ENCODE measurements around the gene TEN1.
"Not testable (repeated sequence)": the region's sequence is repeated elsewhere in the genome, so short reads cannot be mapped to it uniquely, and the experiment has no call there.

Gene TEN1

DNA sequence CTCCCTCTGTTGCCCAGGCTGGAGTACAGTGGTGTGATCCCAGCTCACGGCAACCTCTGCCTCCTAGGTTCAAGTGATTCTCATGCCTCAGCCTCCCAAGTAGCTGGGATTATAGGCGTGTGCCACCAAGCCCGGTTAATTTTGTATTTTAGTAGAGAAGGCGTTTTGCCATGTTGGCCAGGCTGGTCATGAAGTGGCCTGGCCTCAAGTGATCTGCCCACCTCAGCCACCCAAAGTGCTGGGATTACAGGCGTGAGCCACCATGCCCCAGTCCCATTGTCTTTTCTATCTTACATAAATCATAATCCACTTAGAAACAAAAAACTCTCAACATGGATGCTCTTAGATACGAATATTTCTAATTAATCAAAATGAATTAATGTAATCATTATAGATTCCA is 3.9 kb upstream of the TEN1 start:
- peaks cover 9 to 25% (median 13%) of the 10 kb centered on the region in 5 donors for H3K36me3 ChIP-seq (ENCODE audit: control insufficient read depth in 5 of 5, insufficient read depth in 5 of 5, low read length in 5 of 5)
- not testable (repeated sequence) for H3K9me3 ChIP-seq (ENCODE audit: control insufficient read depth in 5 of 5, low read length in 5 of 5); H3K4me3 ChIP-seq (ENCODE audit: low read depth in 1 of 5, low read length in 5 of 5); H3K27me3 ChIP-seq (ENCODE audit: control insufficient read depth in 5 of 5, insufficient read depth in 4 of 5, low read length in 5 of 5)
- H3K9ac ChIP-seq (ENCODE audit: low read length in 5 of 5): peak overlapping the region in 1 of 5 donors; percentile 78
- H3K27ac ChIP-seq (ENCODE audit: low read depth, low read length): peak overlapping the region; percentile 79
- peaks cover 1 to 52% (median 37%) of the 10 kb centered on the region in 5 donors for H3K4me1 ChIP-seq (ENCODE audit: control insufficient read depth in 5 of 5, insufficient read depth in 5 of 5, low read length in 5 of 5)

DNA sequence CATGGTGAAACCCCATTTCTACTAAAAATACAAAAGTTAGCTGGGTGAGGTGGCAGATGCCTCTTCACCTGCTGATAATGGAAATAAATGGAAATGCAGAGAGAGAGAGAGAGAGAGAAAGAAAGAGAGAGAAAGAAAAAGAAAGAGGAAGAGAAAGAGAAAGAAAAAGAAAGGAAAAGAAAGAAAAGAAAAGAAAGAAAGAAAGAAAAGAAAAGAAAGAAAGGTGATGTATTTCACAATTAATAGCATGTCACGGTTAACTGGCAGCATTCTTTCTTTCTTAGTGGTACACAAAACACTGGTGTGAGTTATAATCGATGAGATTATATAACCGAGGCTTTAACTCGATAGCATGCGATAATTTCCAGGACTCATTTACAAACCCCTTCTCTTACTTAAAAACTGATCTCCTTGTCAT is 3.3 kb upstream of the TEN1 start:
- Histone ChIP-seq H3K36me3 (ENCODE audit: control insufficient read depth in 5 of 5, insufficient read depth in 5 of 5, low read length in 5 of 5) (peaks cover 4 to 25% (median 13%) of the 10 kb centered on the region in 5 donors), H3K9ac (ENCODE audit: low read length in 5 of 5) (peak overlapping the region; percentile 2 to 78 (median 64)), H3K27ac (ENCODE audit: low read depth, low read length) (peak overlapping the region; percentile 79), H3K27me3 (ENCODE audit: control insufficient read depth in 5 of 5, insufficient read depth in 4 of 5, low read length in 5 of 5) (no peaks in the 10 kb centered on the region), H3K4me3 (ENCODE audit: low read depth in 1 of 5, low read length in 5 of 5) (peak overlapping the region; percentile 1 to 49 (median 23)), H3K9me3 (ENCODE audit: control insufficient read depth in 5 of 5, low read length in 5 of 5) (no peaks in the 10 kb centered on the region), H3K4me1 (ENCODE audit: control insufficient read depth in 5 of 5, insufficient read depth in 5 of 5, low read length in 5 of 5) (peaks cover 1 to 55% (median 39%) of the 10 kb centered on the region in 5 donors)

DNA sequence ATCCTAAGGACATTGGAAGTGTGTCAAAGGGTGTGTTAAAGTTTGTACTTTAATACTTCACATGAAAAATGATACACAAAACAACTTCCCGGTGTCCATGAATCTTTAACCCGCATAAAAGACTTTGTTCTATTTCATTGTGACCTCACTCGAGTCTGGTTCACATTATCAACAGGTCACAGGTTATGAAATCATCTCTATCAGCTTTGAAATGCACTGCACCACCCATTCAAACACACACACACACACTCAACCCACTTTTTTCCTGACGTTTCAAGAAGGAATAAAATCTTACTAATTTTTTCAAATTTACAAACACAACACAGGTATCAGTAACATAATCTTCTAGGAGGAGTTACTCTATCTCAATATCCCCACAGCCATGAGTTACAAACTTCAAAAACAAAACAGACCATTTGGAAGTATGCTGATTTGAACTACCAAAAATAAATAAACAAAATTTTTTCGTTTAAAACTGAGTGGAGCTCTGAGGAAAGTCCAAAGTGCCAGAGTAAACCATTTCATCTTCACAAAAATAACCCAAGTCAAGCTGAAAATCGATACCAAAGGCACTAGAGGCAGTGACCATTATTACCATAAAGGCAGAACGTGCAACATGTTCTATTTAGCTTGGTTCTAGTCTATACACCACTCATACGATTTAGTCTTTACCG is 2.7 kb upstream of the TEN1 start:
- no peaks in the 10 kb centered on the region for H3K9me3 ChIP-seq (ENCODE audit: control insufficient read depth in 5 of 5, low read length in 5 of 5)
- H3K9ac ChIP-seq (ENCODE audit: low read length in 5 of 5): peak overlapping the region; percentile 48 to 78 (median 64)
- H3K4me3 ChIP-seq (ENCODE audit: low read depth in 1 of 5, low read length in 5 of 5): peak overlapping the region; percentile 1 to 49 (median 23)
- H3K27ac ChIP-seq (ENCODE audit: low read depth, low read length): peak overlapping the region; percentile 79
- peaks cover 4 to 22% (median 13%) of the 10 kb centered on the region in 5 donors for H3K36me3 ChIP-seq (ENCODE audit: control insufficient read depth in 5 of 5, insufficient read depth in 5 of 5, low read length in 5 of 5)
- H3K4me1 ChIP-seq (ENCODE audit: control insufficient read depth in 5 of 5, insufficient read depth in 5 of 5, low read length in 5 of 5): peaks cover 1 to 61% (median 45%) of the 10 kb centered on the region in 5 donors
- no peaks in the 10 kb centered on the region for H3K27me3 ChIP-seq (ENCODE audit: control insufficient read depth in 5 of 5, insufficient read depth in 4 of 5, low read length in 5 of 5)

DNA sequence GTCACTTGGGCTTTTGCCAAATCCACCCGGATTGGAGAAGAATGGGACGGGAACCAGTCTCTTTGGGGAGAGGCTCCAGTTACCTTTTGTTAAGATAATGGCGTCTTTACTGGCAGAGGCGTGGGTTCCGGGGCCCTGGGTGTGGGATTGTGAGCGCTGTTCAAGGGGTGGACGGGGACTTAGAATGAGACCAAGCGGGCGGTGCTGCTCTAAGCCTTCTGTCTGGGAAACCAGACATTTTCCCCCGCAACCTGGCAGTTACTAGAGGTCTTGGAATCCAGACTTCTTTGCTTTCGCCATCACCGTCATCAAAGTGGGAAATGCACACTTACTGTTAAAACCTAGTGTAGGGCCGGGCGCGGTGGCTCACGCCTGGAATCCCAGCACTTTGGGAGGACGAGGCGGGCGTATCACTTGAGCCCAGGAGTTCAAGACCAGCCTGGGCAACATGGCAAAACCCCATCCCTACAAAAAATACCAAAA is 706 bp downstream of the TEN1 start:
- Histone ChIP-seq H3K36me3 (ENCODE audit: control insufficient read depth in 5 of 5, insufficient read depth in 5 of 5, low read length in 5 of 5) (no peaks in the 10 kb centered on the region), H3K9me3 (ENCODE audit: control insufficient read depth in 5 of 5, low read length in 5 of 5) (no peaks in the 10 kb centered on the region), H3K4me1 (ENCODE audit: control insufficient read depth in 5 of 5, insufficient read depth in 5 of 5, low read length in 5 of 5) (peaks cover 1 to 84% (median 71%) of the 10 kb centered on the region in 5 donors)

DNA sequence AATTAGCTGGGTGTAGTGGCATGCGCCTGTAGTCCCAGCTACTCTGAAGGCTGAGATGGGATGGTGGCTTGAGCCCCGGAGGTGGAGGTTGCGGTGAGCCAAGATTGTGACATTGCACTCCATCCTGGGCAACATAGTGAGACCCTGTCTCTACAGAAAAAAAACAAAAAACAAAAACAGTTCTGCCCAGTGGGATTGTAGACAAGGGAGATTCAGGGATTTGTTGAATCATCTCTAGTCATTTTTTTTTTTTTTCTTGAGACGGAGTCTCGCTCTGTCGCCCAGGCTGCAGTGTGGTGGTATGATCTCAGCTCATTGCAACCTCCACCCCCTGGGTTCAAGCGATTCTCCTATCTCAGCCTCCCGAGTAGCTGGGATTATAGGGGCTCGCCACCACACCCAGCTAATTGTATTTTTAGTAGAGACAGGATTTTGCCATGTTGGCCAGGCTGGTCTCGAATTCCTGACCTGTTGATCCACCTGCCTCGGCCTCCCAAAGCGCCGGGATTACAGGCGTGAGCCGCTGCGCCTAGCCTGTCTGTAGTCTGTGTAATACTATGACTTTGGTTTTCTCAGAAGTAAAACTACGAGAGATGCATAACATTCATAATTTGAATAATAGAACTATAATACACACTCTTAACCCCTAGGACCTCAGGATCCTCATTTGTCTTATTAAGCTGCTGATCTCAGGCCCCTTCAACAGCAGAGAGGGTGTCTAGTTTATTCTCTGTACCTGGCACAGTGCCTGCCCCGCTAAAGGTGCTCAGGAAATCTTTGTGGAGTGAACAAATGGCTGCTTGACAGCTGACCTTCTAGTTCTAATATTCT is 1.4 kb downstream of the TEN1 start:
- peaks cover 1 to 79% (median 69%) of the 10 kb centered on the region in 5 donors for H3K4me1 ChIP-seq (ENCODE audit: control insufficient read depth in 5 of 5, insufficient read depth in 5 of 5, low read length in 5 of 5)
- no peaks in the 10 kb centered on the region for H3K9me3 ChIP-seq (ENCODE audit: control insufficient read depth in 5 of 5, low read length in 5 of 5)
- H3K27ac ChIP-seq (ENCODE audit: low read depth, low read length): peak overlapping the region; percentile 99
- no peaks in the 10 kb centered on the region for H3K36me3 ChIP-seq (ENCODE audit: control insufficient read depth in 5 of 5, insufficient read depth in 5 of 5, low read length in 5 of 5)
- peak overlapping the region; percentile 84 to 97 (median 93) for H3K4me3 ChIP-seq (ENCODE audit: low read depth in 1 of 5, low read length in 5 of 5)
- H3K9ac ChIP-seq (ENCODE audit: low read length in 5 of 5): peak overlapping the region in 3 of 5 donors; percentile 95 to 99 (median 98)
- H3K27me3 ChIP-seq (ENCODE audit: control insufficient read depth in 5 of 5, insufficient read depth in 4 of 5, low read length in 5 of 5): no peaks in the 10 kb centered on the region

More for the DNA sequence above, 706 bp downstream of the TEN1 start:
- Histone ChIP-seq H3K4me3 (ENCODE audit: low read depth in 1 of 5, low read length in 5 of 5) (peak overlapping the region; percentile 84 to 97 (median 93)), H3K27me3 (ENCODE audit: control insufficient read depth in 5 of 5, insufficient read depth in 4 of 5, low read length in 5 of 5) (no peaks in the 10 kb centered on the region), H3K9ac (ENCODE audit: low read length in 5 of 5) (peak overlapping the region; percentile 90 to 99 (median 98)), H3K27ac (ENCODE audit: low read depth, low read length) (peak overlapping the region; percentile 99)

DNA sequence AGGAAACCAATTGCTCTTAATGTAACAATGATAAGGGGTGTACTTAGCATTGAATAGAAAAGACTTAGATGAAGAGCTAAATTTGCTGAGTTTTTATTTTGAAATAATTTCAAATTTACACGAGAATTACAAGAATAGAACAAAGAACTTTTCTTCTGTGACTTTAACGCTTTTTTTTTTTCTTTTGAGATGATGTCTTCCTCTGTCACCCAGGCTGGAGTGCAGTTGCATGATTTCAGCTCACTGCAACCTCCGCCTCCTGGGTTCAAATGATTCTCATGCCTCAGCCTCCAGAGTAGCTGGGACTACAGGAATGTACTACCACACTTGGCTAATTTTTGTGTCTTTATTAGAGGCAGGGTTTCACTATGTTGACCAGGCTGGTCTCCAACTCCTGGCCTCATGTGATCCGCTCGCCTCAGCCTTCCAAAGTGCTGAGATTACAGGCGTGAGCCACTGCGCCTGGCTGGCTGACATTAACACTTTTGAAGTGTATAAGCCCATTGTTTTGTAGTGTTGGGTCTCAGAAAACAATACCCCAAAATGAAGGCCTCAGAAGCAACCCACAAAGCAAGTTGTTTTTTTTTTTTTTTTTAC is 2.1 kb downstream of the TEN1 start:
- Histone ChIP-seq H3K27me3 (ENCODE audit: control insufficient read depth in 5 of 5, insufficient read depth in 4 of 5, low read length in 5 of 5) (no peaks in the 10 kb centered on the region), H3K4me3 (ENCODE audit: low read depth in 1 of 5, low read length in 5 of 5) (no peak overlapping the region), H3K9me3 (ENCODE audit: control insufficient read depth in 5 of 5, low read length in 5 of 5) (no peaks in the 10 kb centered on the region), H3K4me1 (ENCODE audit: control insufficient read depth in 5 of 5, insufficient read depth in 5 of 5, low read length in 5 of 5) (peaks cover 1 to 72% (median 61%) of the 10 kb centered on the region in 5 donors), H3K36me3 (ENCODE audit: control insufficient read depth in 5 of 5, insufficient read depth in 5 of 5, low read length in 5 of 5) (no peaks in the 10 kb centered on the region), H3K9ac (ENCODE audit: low read length in 5 of 5) (peak overlapping the region in 2 of 5 donors; percentile 66 to 98), H3K27ac (ENCODE audit: low read depth, low read length) (peak overlapping the region; percentile 99)

DNA sequence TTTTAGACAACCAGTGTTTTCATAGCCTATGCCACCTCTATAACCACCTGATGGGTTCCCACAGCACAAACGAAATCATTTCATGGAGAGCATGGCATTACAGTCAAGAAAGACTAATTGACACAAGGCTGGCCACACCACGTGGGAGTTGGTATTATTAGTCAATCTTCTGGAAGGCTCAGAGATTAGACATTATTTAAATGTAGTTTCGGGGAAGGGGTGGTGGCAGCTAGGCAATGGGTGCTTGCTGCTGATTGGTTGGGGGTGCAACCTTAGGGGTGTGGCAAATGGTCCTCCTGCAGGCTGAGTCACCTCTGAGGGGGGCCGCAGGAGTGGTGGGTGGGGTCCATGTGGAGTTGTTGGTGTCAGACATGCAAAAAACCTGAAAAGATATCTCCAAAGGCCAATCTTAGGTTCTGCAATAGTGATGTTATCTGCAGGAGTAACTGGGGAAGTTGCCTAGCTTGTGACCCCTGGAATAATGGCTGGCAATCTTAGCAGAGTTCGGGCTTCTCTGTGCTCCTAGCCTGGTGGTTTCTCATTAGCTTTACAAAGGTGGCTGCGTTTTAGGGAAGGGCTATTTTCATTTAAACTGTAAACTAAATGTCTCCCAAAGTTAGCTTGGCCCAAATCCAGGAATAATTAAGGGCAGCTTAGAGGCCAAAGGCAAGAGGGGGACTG is 4.6 kb downstream of the TEN1 start:
- Histone ChIP-seq H3K36me3 (ENCODE audit: control insufficient read depth in 5 of 5, insufficient read depth in 5 of 5, low read length in 5 of 5) (peaks cover 0 to 6% (median 0%) of the 10 kb centered on the region in 5 donors), H3K4me1 (ENCODE audit: control insufficient read depth in 5 of 5, insufficient read depth in 5 of 5, low read length in 5 of 5) (peaks cover 0 to 53% (median 40%) of the 10 kb centered on the region in 5 donors), H3K4me3 (ENCODE audit: low read depth in 1 of 5, low read length in 5 of 5) (no peak overlapping the region), H3K27ac (ENCODE audit: low read depth, low read length) (peak overlapping the region; percentile 64), H3K27me3 (ENCODE audit: control insufficient read depth in 5 of 5, insufficient read depth in 4 of 5, low read length in 5 of 5) (no peaks in the 10 kb centered on the region), H3K9me3 (ENCODE audit: control insufficient read depth in 5 of 5, low read length in 5 of 5) (no peaks in the 10 kb centered on the region), H3K9ac (ENCODE audit: low read length in 5 of 5) (peak overlapping the region in 2 of 5 donors; percentile 52 to 70)

DNA sequence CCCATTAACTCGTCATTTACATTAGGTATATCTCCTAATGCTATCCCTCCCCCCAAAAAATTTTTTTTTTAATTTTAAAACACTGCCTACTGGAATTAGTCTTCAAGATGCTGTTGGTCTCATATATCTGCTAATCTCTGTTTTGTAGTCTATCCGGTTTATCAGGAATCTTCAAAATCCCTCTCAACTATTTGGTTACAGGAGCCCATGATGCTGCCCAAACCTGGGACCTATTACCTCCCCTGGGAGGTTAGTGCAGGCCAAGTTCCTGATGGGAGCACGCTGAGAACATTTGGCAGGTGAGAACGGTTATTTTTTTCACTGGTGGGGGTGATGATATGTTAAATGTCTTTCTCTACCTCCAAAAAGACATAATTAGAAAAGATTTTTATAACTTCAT is 6.9 kb downstream of the TEN1 start:
- Histone ChIP-seq H3K27ac (ENCODE audit: low read depth, low read length) (no peak overlapping the region), H3K27me3 (ENCODE audit: control insufficient read depth in 5 of 5, insufficient read depth in 4 of 5, low read length in 5 of 5) (no peaks in the 10 kb centered on the region), H3K4me3 (ENCODE audit: low read depth in 1 of 5, low read length in 5 of 5) (no peak overlapping the region), H3K4me1 (ENCODE audit: control insufficient read depth in 5 of 5, insufficient read depth in 5 of 5, low read length in 5 of 5) (peaks cover 0 to 39% (median 24%) of the 10 kb centered on the region in 5 donors), H3K9me3 (ENCODE audit: control insufficient read depth in 5 of 5, low read length in 5 of 5) (no peaks in the 10 kb centered on the region), H3K9ac (ENCODE audit: low read length in 5 of 5) (no peak overlapping the region), H3K36me3 (ENCODE audit: control insufficient read depth in 5 of 5, insufficient read depth in 5 of 5, low read length in 5 of 5) (peaks cover 0 to 6% (median 0%) of the 10 kb centered on the region in 5 donors)

DNA sequence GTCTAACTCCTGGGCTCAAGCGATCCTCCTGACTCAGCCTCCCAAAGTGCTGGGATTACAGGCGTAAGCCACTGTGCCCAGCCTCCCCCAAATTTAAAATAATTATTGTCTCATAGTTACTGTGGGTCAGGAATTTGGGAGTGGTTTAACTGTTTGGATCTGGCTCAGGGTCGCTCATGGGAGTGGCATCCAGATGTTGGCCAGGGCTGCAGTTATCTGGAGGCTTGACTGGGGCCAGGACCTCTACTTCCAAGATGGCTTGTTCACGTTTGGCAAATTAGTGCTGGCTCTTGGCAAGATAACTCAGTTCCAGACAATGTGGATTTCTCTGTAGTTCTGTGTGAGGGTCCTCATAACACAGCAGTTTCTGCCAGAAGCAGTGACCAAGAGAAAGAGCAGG is 8.0 kb downstream of the TEN1 start:
- Histone ChIP-seq H3K27me3 (ENCODE audit: control insufficient read depth in 5 of 5, insufficient read depth in 4 of 5, low read length in 5 of 5) (no peaks in the 10 kb centered on the region), H3K4me1 (ENCODE audit: control insufficient read depth in 5 of 5, insufficient read depth in 5 of 5, low read length in 5 of 5) (peaks cover 0 to 30% (median 17%) of the 10 kb centered on the region in 5 donors), H3K9ac (ENCODE audit: low read length in 5 of 5) (no peak overlapping the region), H3K36me3 (ENCODE audit: control insufficient read depth in 5 of 5, insufficient read depth in 5 of 5, low read length in 5 of 5) (peaks cover 0 to 15% (median 6%) of the 10 kb centered on the region in 5 donors), H3K27ac (ENCODE audit: low read depth, low read length) (no peak overlapping the region), H3K4me3 (ENCODE audit: low read depth in 1 of 5, low read length in 5 of 5) (no peak overlapping the region), H3K9me3 (ENCODE audit: control insufficient read depth in 5 of 5, low read length in 5 of 5) (no peaks in the 10 kb centered on the region)

Data from subcutaneous abdominal adipose tissue (tissue), 5 donors.